Suprapubic skin (tissue), 4 donors: ENCODE data around the gene GDAP1L1. TPM values are rescaled to one million over a fixed set of nuclear protein-coding genes. Genes with fewer than 3 reads are reported as not detected.

Source experiments
- DNase-seq, 2 donors: peaks; one replicate each; pipeline ENCODE4 v3.0.0-alpha.2; 2019; ENCODE audit warnings: low spot score in 2 of 2
- H3K27ac ChIP-seq: fragments of 200-600 bp; sonication (generic); one replicate; pipeline ENCODE4 v1.5.1; 2019
- H3K27me3 ChIP-seq: fragments of 200-600 bp; sonication (generic); one replicate; pipeline ENCODE4 v1.5.1; 2019
- H3K36me3 ChIP-seq: fragments of 200-600 bp; sonication (generic); one replicate; pipeline ENCODE4 v1.5.1; 2019
- H3K4me1 ChIP-seq: fragments of 200-600 bp; sonication (generic); one replicate; pipeline ENCODE4 v1.5.1; 2019
- H3K4me3 ChIP-seq: fragments of 200-600 bp; sonication (generic); one replicate; pipeline ENCODE4 v1.5.1; 2019; ENCODE audit warnings: mild to moderate bottlenecking
- H3K9me3 ChIP-seq: fragments of 200-600 bp; sonication (generic); one replicate; pipeline ENCODE4 v1.5.1; 2019
- EP300 ChIP-seq: sonication (generic); formaldehyde crosslinking; IDR thresholded peaks from one replicate; pipeline ENCODE4 v1.6.1; 2017; ENCODE audit warnings: antibody characterized with exemption
- POLR2AphosphoS5 ChIP-seq, 3 donors: sonication (generic); formaldehyde crosslinking; IDR thresholded peaks; one replicate each; pipeline ENCODE4 v1.6.1; 2017; ENCODE audit warnings: antibody characterized with exemption in 3 of 3
- WGBS: methylation state at CpG from one replicate; pipeline ENCODE4 v1.1.5; 2018; 5-methylcytosine and 5-hydroxymethylcytosine counted together
- total RNA-seq, 4 donors: library from RNA; depleted of rRNA; stranded (reverse); fragments of >200 nt; gene quantifications; one replicate each; pipeline ENCODE4 v1.1.0, GENCODE V29; 2016

Gene GDAP1L1
- total RNA-seq, 4 donors from 2014 or later = not detected

DNA sequence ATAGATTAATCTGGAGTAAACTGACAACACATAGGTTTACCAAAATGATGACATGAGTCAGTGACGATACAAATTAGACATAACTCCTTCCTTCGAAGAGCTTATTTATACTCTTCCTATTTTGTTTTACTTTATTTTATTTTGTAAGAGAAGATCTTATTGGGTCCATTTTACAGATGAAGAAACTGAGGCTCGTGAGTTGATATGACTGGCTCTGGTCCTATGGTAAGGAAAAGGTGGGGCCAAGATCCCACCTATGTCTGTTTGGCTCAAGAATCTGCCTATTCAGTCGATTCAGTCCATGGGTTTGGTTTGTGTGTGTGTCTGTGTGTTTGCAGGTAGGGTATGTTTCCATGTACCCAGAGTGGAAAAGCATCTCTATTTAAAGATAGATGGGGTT lies 81.3 kb downstream of the GDAP1L1 start:
- Histone ChIP-seq H3K4me1 (peaks cover 6% of the 10 kb centered on the region), H3K27ac (no peak overlapping the region), H3K27me3 (peaks cover 31% of the 10 kb centered on the region), H3K4me3 (no peak overlapping the region), H3K9me3 (no peaks in the 10 kb centered on the region), H3K36me3 (no peaks in the 10 kb centered on the region)
- WGBS = 91% methylated on average over 4 of the region's 4 CpGs
- TF ChIP-seq EP300 (no peak), POLR2AphosphoS5 (IDR thresholded peaks at IDR 0.05) (no peak)
- DNase-seq = no peak

Other genes starting within 250 kb of the GDAP1L1 start
- 1 to 10 TPM; 3.8 to 5.0 (median 4.5) TPM for gene JPH2, start 60.1 kb upstream of the GDAP1L1 start, total RNA-seq
- 10 to 100 TPM; 34.2 to 51.6 (median 41.3) TPM for gene OSER1, start 36.5 kb upstream of the GDAP1L1 start, total RNA-seq
- gene FITM2, start 63.9 kb downstream of the GDAP1L1 start, total RNA-seq = 10 to 100 TPM; 10.4 to 15.9 (median 13.2) TPM
- gene R3HDML, start 89.7 kb downstream of the GDAP1L1 start, total RNA-seq = not detected
- gene HNF4A, start 108.4 kb downstream of the GDAP1L1 start, total RNA-seq = not detected
- gene TTPAL, start 228.6 kb downstream of the GDAP1L1 start, total RNA-seq = 10 to 100 TPM; 13.6 to 38.5 (median 29.4) TPM